Epithelial cell of esophagus (primary cell): ENCODE measurements around the gene CCDC171.

Experiments
- DNase-seq: peaks from one replicate; pipeline ENCODE4 v3.0.0; 2010; ENCODE audit warnings: low read depth
- H3K4me3 ChIP-seq: 2 replicates; pipeline ENCODE4 v1.5.1; 2011; ENCODE audit warnings: mild to moderate bottlenecking, low read length, control low read depth
- TF ChIP-seq, protein P1 (sequence below): IDR thresholded peaks from 2 replicates; pipeline ENCODE4 v1.5.1; 2011; ENCODE audit warnings: low read depth, mild to moderate bottlenecking, low read length, control low read depth, inconsistent platforms; ENCODE audit not compliant: insufficient read depth; ENCODE audit errors: missing control alignments

The CCDC171 gene

GRCh38 chr9:15640121-15640520, 87.3 kb downstream of the CCDC171 start:
- TF ChIP-seq, protein P1, sequence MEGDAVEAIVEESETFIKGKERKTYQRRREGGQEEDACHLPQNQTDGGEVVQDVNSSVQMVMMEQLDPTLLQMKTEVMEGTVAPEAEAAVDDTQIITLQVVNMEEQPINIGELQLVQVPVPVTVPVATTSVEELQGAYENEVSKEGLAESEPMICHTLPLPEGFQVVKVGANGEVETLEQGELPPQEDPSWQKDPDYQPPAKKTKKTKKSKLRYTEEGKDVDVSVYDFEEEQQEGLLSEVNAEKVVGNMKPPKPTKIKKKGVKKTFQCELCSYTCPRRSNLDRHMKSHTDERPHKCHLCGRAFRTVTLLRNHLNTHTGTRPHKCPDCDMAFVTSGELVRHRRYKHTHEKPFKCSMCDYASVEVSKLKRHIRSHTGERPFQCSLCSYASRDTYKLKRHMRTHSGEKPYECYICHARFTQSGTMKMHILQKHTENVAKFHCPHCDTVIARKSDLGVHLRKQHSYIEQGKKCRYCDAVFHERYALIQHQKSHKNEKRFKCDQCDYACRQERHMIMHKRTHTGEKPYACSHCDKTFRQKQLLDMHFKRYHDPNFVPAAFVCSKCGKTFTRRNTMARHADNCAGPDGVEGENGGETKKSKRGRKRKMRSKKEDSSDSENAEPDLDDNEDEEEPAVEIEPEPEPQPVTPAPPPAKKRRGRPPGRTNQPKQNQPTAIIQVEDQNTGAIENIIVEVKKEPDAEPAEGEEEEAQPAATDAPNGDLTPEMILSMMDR = no peak
- H3K4me3 ChIP-seq = no peak overlapping the region

DNA sequence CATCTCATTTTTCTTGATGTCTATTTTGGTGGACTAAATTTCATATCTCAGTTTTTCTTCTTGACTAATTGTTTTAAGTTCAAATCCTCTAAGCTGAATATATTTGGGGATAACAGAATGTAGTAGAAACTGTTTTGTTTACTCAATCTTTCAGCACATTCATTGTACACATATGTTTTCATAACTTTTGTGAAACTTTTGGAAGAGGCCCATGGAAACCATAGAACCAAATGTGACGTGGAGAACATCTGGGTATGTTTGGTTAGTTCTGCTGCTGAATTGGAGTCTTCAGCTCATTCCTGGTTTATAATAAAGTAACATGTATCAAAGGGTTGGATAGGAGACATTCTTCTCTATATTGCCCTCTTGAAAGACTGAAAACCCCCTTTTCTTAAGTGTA, 88.4 kb downstream of the CCDC171 start:
- no peak for DNase-seq
- no peak overlapping the region for H3K4me3 ChIP-seq
- TF ChIP-seq, protein P1 = no peak

More at GRCh38 chr9:15640121-15640520, 87.3 kb downstream of the CCDC171 start:
- DNase-seq = no peak

DNA sequence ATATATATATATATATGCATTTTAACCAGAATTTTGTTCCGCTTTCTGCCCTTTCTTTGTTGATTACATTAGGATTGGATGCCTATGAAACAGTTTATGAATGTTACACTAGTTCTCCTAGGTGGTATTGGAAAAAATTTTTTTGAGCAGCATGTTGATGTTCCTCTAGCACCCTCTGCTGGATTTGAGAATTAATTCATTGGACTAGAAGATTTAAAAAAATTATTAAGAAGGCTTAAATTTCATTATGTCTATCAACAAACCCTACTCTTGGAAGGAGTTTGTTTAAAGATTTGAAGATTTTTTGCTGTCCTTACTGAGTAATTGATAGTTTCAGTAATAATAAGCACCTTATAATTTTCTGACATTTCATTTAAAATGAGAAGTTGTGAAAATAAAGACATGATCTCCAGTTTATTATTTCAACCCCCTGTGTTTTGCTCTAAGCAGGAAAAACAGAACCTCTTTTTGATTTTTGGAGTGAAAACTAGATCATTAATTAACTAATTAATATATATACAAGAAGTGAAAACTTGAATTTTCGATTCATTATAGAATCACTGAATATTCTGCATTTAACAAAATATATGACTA, 89.6 kb downstream of the CCDC171 start:
- H3K4me3 ChIP-seq = no peak overlapping the region
- TF ChIP-seq, protein P1 = peak; percentile 50
- peak; percentile 57 for DNase-seq

- TF ChIP-seq, protein P1 = no peak
- no peak for DNase-seq
Observed at GRCh38 chr9:15670246-15670645, 117.4 kb downstream of the CCDC171 start.

GRCh38 chr9:15670894-15671293, 118.1 kb downstream of the CCDC171 start:
- no peak overlapping the region for H3K4me3 ChIP-seq
- TF ChIP-seq, protein P1 = no peak
- DNase-seq = no peak

More at GRCh38 chr9:15670246-15670645, 117.4 kb downstream of the CCDC171 start:
- no peak overlapping the region for H3K4me3 ChIP-seq

DNA sequence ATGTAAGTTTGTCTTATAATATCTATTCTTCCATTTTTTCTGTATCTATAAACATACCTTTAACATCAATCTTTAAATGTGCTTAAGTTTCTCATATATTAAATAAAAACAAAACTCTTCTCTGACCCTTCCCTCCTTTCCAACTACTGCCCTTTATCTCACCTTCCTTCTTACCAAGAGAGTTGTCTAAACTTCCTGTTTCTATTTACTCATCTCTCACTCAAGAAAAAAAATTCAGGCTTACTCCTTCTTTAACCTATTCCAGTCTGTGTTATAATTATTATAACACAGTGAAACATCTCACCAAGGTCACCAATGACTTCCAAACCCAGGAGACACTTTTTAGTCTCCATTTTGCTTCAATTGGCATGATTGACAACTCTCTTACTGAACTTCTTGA, 140.9 kb downstream of the CCDC171 start:
- TF ChIP-seq, protein P1 = no peak
- no peak for DNase-seq
- no peak overlapping the region for H3K4me3 ChIP-seq

GRCh38 chr9:15696979-15697378, 144.1 kb downstream of the CCDC171 start:
- TF ChIP-seq, protein P1 = peak; percentile 3
- no peak for DNase-seq
- no peak overlapping the region for H3K4me3 ChIP-seq
